ENCODE results near the gene GGA1.

The GGA1 gene

DNA sequence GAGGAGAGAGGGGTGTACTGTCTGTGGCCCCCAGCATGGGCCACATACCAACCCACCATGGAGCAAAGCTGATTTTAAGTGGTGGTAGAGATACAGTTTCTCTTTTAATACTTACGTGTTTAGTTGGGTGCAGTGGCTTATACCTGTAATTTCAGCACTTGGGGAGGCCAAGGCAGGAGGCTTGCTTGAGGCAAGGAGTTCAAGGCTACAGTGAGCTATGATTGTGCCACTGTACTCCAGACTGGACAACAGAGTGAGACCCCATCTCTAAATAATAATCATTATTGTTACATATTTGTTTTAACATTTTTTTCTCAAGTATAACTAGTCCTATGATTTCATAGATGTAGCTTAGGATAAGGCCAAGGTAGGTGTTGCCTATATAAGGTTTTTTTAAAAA lies 8.8 kb downstream of the GGA1 start:
- TF ChIP-seq TAF1 (IDR thresholded peaks at IDR 0.05; ENCODE audit: low read depth, low read length) (no peak), POLR2A (IDR thresholded peaks at IDR 0.05; ENCODE audit: low read depth, low read length) (no peak)
- no peak for FAIRE-seq

DNA sequence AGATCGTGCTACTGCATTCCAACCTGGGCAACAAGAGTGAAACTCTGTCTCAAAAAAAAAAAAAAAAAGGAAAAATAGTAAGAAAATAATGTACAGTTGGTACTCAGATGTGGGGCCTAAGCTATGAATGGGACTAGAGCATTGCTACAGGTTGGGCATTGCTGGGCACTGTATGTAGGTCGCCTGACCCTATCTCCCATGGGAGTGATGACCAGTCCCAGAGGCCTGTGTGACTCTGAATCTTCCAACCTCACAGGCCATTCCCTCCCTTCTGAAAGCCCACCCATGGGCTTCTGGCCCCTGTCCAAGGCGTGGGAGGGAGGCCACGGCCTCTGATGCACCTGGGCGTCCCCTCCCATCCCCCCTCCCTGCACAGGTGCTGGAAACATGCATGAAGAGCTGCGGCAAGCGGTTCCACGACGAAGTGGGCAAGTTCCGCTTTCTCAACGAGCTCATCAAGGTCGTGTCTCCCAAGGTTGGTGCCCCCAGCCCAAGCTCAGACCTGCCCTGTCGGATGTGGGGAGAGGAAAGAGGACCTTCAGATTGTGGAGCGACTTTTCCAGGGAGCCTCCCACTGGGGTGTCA lies 9.5 kb downstream of the GGA1 start:
- peak; percentile 53 for DNase-seq (ENCODE audit: insufficient read length, low spot score)
- TF ChIP-seq POLR2A (IDR thresholded peaks at IDR 0.05; ENCODE audit: low read depth, low read length) (no peak), SPI1 (IDR thresholded peaks at IDR 0.05; ENCODE audit: low read depth, low read length) (peak; percentile 58; the same call in 1 of the 2 replicates), POLR2AphosphoS5 (IDR thresholded peaks at IDR 0.05; ENCODE audit: low read depth, low read length) (no peak), TAF1 (IDR thresholded peaks at IDR 0.05; ENCODE audit: low read depth, low read length) (no peak)

More for the DNA sequence above, 8.8 kb downstream of the GGA1 start:
- DNase-seq (ENCODE audit: insufficient read length, low spot score): no peak

DNA sequence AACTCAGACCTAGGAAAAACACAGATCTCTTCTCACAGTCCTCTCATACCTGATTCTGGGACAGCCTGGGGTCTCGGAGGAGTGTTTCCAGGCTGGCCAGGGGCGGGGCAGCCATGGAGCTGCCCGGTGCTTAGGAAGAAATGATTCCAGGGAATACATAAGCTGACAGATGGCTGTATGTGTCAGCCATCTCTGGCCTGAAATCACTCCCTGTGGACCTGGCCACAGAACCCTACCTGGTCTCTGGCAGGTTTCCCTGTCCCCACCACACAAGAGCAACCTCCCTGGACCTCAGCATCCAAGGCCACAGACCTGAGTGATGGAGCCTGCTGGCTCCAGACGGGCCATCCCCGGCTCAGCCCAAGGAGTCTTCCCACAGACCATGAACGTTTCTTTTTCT lies 10.0 kb downstream of the GGA1 start:
- FAIRE-seq: no peak
- DNase-seq (ENCODE audit: insufficient read length, low spot score): no peak
- no peak for TF ChIP-seq POLR2AphosphoS5 (IDR thresholded peaks at IDR 0.05; ENCODE audit: low read depth, low read length)
- no peak for TF ChIP-seq POLR2A (IDR thresholded peaks at IDR 0.05; ENCODE audit: low read depth, low read length)
- no peak for TF ChIP-seq TAF1 (IDR thresholded peaks at IDR 0.05; ENCODE audit: low read depth, low read length)
- TF ChIP-seq PAX5 (IDR thresholded peaks at IDR 0.05; ENCODE audit: insufficient read depth, low read length, severe bottlenecking): no peak
- no peak for TF ChIP-seq SPI1 (IDR thresholded peaks at IDR 0.05; ENCODE audit: low read depth, low read length)
- no peak for TF ChIP-seq POU2F2 (IDR thresholded peaks at IDR 0.05; ENCODE audit: low read depth, low read length)

More for the DNA sequence above, 9.5 kb downstream of the GGA1 start:
- FAIRE-seq: peak; percentile 92

DNA sequence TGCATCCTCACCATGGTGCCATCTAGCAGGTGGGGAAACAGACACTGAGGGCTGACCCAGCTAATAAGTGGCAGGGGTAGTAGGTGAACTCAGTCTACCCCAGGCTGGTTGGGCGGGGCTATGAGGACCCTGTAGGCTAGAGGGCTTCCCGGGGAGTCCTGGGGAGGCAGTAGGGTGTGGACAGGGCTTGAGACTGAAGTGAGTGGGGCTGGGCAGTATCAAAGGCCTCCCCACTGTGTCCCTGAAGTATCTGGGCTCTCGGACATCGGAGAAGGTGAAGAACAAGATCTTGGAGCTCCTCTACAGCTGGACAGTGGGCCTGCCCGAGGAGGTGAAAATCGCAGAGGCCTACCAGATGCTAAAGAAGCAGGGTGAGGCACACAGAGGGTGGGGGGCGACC lies 11.4 kb downstream of the GGA1 start:
- no peak for TF ChIP-seq TAF1 (IDR thresholded peaks at IDR 0.05; ENCODE audit: low read depth, low read length)
- TF ChIP-seq POLR2AphosphoS5 (IDR thresholded peaks at IDR 0.05; ENCODE audit: low read depth, low read length): no peak
- no peak for TF ChIP-seq PAX5 (IDR thresholded peaks at IDR 0.05; ENCODE audit: insufficient read depth, low read length, severe bottlenecking)
- TF ChIP-seq POLR2A (IDR thresholded peaks at IDR 0.05; ENCODE audit: low read depth, low read length): no peak
- no peak for TF ChIP-seq SPI1 (IDR thresholded peaks at IDR 0.05; ENCODE audit: low read depth, low read length)
- TF ChIP-seq POU2F2 (IDR thresholded peaks at IDR 0.05; ENCODE audit: low read depth, low read length): no peak
- peak; percentile 9 for FAIRE-seq

DNA sequence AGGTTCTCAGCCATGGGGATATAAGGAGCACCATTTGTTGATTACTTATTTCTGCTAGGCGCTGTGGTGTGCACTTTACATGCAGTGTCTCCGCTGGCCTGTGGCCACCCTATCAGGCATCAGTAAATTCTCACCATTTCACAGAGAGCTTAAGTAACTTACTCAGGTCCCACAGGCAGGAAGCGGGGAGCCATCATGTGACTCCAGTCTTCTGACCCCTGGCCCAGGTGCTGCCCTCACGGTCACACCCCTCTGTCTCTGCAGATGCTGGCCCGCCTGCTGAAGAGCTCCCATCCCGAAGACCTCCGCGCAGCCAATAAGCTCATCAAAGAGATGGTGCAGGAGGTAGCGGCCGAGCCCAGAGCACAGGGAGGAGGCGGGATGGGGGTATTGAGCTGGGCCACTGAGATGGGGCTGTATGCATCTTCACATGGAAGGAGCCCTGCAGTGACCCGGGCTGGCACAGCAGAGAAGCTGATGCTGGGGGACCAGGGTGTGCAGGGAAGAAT lies 12.8 kb downstream of the GGA1 start:
- FAIRE-seq (no peak), DNase-seq (ENCODE audit: insufficient read length, low spot score) (no peak)
- TF ChIP-seq TAF1 (IDR thresholded peaks at IDR 0.05; ENCODE audit: low read depth, low read length) (no peak), POU2F2 (IDR thresholded peaks at IDR 0.05; ENCODE audit: low read depth, low read length) (no peak), POLR2AphosphoS5 (IDR thresholded peaks at IDR 0.05; ENCODE audit: low read depth, low read length) (no peak), PAX5 (IDR thresholded peaks at IDR 0.05; ENCODE audit: insufficient read depth, low read length, severe bottlenecking) (no peak), SPI1 (IDR thresholded peaks at IDR 0.05; ENCODE audit: low read depth, low read length) (no peak), POLR2A (IDR thresholded peaks at IDR 0.05; ENCODE audit: low read depth, low read length) (no peak)

More for the DNA sequence above, 11.4 kb downstream of the GGA1 start:
- no peak for DNase-seq (ENCODE audit: insufficient read length, low spot score)

DNA sequence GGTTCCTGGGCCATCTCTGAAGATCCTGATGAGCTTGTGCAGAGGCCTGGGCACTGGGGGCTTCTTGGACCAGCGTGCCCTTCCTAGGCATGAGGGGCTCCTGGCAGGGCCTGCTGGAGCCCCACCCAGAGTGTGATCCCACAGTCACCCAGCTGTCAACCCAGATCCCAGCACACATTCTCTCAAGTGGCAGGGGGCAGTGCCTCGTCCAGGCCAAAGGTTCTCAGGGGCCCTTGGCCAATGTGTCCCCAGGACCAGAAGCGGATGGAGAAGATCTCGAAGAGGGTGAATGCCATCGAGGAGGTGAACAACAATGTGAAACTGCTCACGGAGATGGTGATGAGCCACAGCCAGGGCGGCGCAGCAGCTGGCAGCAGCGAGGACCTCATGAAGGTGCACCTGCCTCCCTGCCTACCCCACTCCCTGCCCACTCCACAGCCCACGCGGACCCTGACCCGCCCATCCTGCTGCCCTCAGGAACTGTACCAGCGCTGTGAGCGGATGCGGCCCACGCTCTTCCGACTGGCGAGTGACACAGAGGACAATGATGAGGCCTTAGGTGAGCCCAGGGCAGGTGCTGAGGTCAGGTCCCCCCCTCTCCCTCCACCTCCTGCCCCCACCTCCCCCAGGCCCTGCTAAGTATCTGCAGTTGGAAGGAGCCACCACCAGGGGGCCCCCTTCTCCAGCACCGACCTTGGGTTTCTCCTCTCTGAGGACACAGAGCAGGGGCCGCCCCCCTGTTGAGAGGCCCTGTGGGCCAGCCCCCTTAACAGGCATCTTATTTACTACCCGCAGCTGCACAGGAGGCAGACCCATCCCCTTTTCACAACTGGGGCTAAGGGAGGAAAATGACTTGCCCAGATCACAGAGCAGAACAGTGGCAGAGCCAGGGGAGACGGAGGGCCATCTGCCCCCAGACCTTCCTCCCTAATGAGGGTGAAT lies 14.7 kb downstream of the GGA1 start:
- FAIRE-seq: peak; percentile 80
- DNase-seq (ENCODE audit: insufficient read length, low spot score): peak; percentile 84
- TF ChIP-seq POLR2AphosphoS5 (IDR thresholded peaks at IDR 0.05; ENCODE audit: low read depth, low read length): peak; percentile 28; the same call in 1 of the 2 replicates
- TF ChIP-seq TAF1 (IDR thresholded peaks at IDR 0.05; ENCODE audit: low read depth, low read length): no peak
- no peak for TF ChIP-seq POLR2A (IDR thresholded peaks at IDR 0.05; ENCODE audit: low read depth, low read length)
- no peak for TF ChIP-seq PAX5 (IDR thresholded peaks at IDR 0.05; ENCODE audit: insufficient read depth, low read length, severe bottlenecking)

DNA sequence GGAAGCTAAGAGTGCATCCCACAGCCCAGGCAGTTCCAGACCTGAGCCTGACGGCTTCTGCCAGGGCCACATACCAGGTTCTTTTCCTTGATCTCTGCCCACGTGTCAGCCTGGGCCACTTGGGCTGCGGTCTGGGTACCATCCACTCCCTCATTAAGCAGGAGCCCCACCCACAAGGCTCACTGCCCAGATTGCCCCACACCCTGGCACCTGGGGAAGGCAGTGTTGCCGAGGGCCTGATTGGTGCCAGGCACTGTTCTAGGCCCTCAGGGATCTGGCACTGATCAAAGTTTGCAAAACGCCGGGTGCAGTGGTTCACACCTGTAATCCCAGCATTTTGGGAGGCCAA lies 15.4 kb downstream of the GGA1 start:
- peak; percentile 16 for FAIRE-seq
- no peak for DNase-seq (ENCODE audit: insufficient read length, low spot score)
- no peak for TF ChIP-seq POLR2AphosphoS5 (IDR thresholded peaks at IDR 0.05; ENCODE audit: low read depth, low read length)
- TF ChIP-seq PAX5 (IDR thresholded peaks at IDR 0.05; ENCODE audit: insufficient read depth, low read length, severe bottlenecking): no peak
- TF ChIP-seq POLR2A (IDR thresholded peaks at IDR 0.05; ENCODE audit: low read depth, low read length): no peak
- no peak for TF ChIP-seq POU2F2 (IDR thresholded peaks at IDR 0.05; ENCODE audit: low read depth, low read length)
- TF ChIP-seq SPI1 (IDR thresholded peaks at IDR 0.05; ENCODE audit: low read depth, low read length): no peak
- no peak for TF ChIP-seq TAF1 (IDR thresholded peaks at IDR 0.05; ENCODE audit: low read depth, low read length)

DNA sequence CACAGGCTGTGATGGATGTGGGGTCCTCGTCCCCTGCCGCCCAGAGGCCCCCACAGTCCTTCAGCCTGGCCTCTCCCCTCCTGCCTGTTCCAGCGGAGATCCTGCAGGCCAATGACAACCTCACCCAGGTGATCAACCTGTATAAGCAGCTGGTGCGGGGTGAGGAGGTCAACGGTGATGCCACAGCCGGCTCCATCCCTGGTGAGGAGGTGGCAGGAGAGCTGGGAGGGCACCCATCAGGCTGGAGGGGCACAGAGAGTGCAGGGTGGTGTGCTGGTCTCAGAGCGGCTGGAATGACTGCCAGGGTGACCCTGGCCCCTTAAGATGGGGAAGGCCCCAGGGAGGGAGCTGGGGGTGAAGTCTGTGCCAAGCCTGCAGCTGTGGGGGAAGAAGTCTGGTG lies 16.2 kb downstream of the GGA1 start:
- FAIRE-seq: no peak
- no peak for TF ChIP-seq POLR2A (IDR thresholded peaks at IDR 0.05; ENCODE audit: low read depth, low read length)
- no peak for TF ChIP-seq PAX5 (IDR thresholded peaks at IDR 0.05; ENCODE audit: insufficient read depth, low read length, severe bottlenecking)
- TF ChIP-seq SPI1 (IDR thresholded peaks at IDR 0.05; ENCODE audit: low read depth, low read length): no peak
- no peak for TF ChIP-seq TAF1 (IDR thresholded peaks at IDR 0.05; ENCODE audit: low read depth, low read length)
- no peak for TF ChIP-seq POLR2AphosphoS5 (IDR thresholded peaks at IDR 0.05; ENCODE audit: low read depth, low read length)
- TF ChIP-seq POU2F2 (IDR thresholded peaks at IDR 0.05; ENCODE audit: low read depth, low read length): no peak
- no peak for DNase-seq (ENCODE audit: insufficient read length, low spot score)

DNA sequence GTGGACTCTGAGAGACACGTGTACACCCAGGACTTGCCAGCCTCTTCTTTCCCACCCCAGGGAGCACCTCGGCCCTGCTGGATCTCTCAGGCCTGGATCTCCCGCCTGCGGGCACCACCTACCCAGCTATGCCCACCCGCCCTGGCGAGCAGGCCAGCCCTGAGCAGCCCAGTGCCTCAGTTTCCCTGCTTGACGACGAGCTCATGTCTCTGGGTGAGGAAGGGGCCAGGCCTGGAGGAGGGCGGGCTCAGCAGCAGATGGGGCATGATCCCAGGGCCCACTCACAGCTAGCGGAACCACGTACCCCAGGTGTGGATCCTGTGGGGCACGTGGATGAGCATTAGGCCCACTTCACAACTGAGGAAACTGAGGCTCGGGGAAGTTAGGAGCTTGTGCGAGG lies 17.1 kb downstream of the GGA1 start:
- DNase-seq (ENCODE audit: insufficient read length, low spot score): no peak
- TF ChIP-seq TAF1 (IDR thresholded peaks at IDR 0.05; ENCODE audit: low read depth, low read length) (no peak), POU2F2 (IDR thresholded peaks at IDR 0.05; ENCODE audit: low read depth, low read length) (no peak), PAX5 (IDR thresholded peaks at IDR 0.05; ENCODE audit: insufficient read depth, low read length, severe bottlenecking) (no peak), POLR2AphosphoS5 (IDR thresholded peaks at IDR 0.05; ENCODE audit: low read depth, low read length) (no peak), POLR2A (IDR thresholded peaks at IDR 0.05; ENCODE audit: low read depth, low read length) (no peak), SPI1 (IDR thresholded peaks at IDR 0.05; ENCODE audit: low read depth, low read length) (no peak)
- peak; percentile 78 for FAIRE-seq
